SK-N-SH (cell line): ENCODE data around the gene DCDC2B. TPM values are rescaled to one million over a fixed set of nuclear protein-coding genes. Genes with fewer than 3 reads are reported as not detected.

Source experiments
- CTCF ChIA-PET: fragments of 300-600, 350-600 bp; formaldehyde crosslinking; extraction: SDS; loops from one replicate; lab custom pipeline; 2021; lab: Yijun Ruan, JAX
- POLR2A ChIA-PET: fragments of 350-600 bp; sonication (Branson Sonifier 250); formaldehyde crosslinking; extraction: SDS; loops from one replicate; lab custom pipeline; 2020; ENCODE audit warnings: antibody characterized with exemption, inconsistent platforms; lab: Yijun Ruan, JAX
- DNase-seq: peaks from one replicate; pipeline ENCODE4 v3.0.0; 2012
- H2AFZ ChIP-seq: fragments of 200-600 bp; sonication (generic); 2 replicates; pipeline ENCODE4 v1.8.1; 2016; ENCODE audit warnings: antibody characterized with exemption, mild to moderate bottlenecking, low read depth
- H3F3A ChIP-seq: fragments of 200-600 bp; sonication (generic); replicated peaks from 2 replicates; pipeline ENCODE3; 2016; ENCODE audit warnings: antibody characterized with exemption, mild to moderate bottlenecking; ENCODE audit not compliant: insufficient read depth
- H3K27ac ChIP-seq, 2 experiments: fragments of 200-500 bp in 1 of 2; fragments of 200-600 bp in 1 of 2; sonication (Bioruptor generic) in 1 of 2; sonication (generic), shearing (Covaris generic) in 1 of 2; 2 replicates each; pipeline versions ENCODE4 v1.5.1 to v1.6.1; 2014 to 2016; ENCODE audit warnings: low read depth in 2 of 2, inconsistent platforms in 1 of 2, low read length in 1 of 2, mild to moderate bottlenecking in 1 of 2, mixed read lengths in 1 of 2
- H3K27me3 ChIP-seq: fragments of 200-600 bp; sonication (generic), shearing (Covaris generic); 2 replicates; pipeline ENCODE4 v1.6.1; 2016; ENCODE audit warnings: mixed run types; ENCODE audit not compliant: insufficient read depth
- H3K36me3 ChIP-seq, 2 experiments: fragments of 200-500 bp in 1 of 2; fragments of 200-600 bp in 1 of 2; sonication (Bioruptor generic) in 1 of 2; sonication (generic) in 1 of 2; replicated peaks in 1 of 2; 2 replicates each; pipeline versions ENCODE3 to v1.5.1; 2014 to 2016; ENCODE audit warnings: low read length in 1 of 2, mild to moderate bottlenecking in 1 of 2; ENCODE audit not compliant: insufficient read depth in 2 of 2, control insufficient read depth in 1 of 2
- H3K4me1 ChIP-seq, 2 experiments: fragments of 200-500 bp in 1 of 2; fragments of 200-600 bp in 1 of 2; sonication (Bioruptor generic) in 1 of 2; sonication (generic), shearing (Covaris generic) in 1 of 2; 2 replicates each; pipeline versions ENCODE4 v1.5.1 to v1.6.1; 2014 to 2016; ENCODE audit warnings: low read depth in 1 of 2, low read length in 1 of 2, mixed run types in 1 of 2; ENCODE audit not compliant: insufficient read depth in 2 of 2, control insufficient read depth in 1 of 2
- H3K4me2 ChIP-seq: fragments of 200-600 bp; sonication (generic), shearing (Covaris generic); 2 replicates; pipeline ENCODE4 v1.6.1; 2017; ENCODE audit warnings: mixed run types
- H3K4me3 ChIP-seq, 2 experiments: fragments of 200-500 bp in 1 of 2; fragments of 200-600 bp in 1 of 2; sonication (Bioruptor generic) in 1 of 2; sonication (generic), shearing (Covaris generic) in 1 of 2; 2 replicates each; pipeline versions ENCODE4 v1.5.1 to v1.8.1; 2014 to 2016; ENCODE audit warnings: low read depth in 2 of 2, inconsistent platforms in 1 of 2, low read length in 1 of 2, mild to moderate bottlenecking in 1 of 2, mixed read lengths in 1 of 2, moderate library complexity in 1 of 2
- H3K79me2 ChIP-seq: fragments of 200-600 bp; sonication (generic); 2 replicates; pipeline ENCODE4 v1.8.1; 2017; ENCODE audit warnings: mild to moderate bottlenecking; ENCODE audit not compliant: insufficient read depth
- H3K9ac ChIP-seq: fragments of 200-600 bp; sonication (generic); 2 replicates; pipeline ENCODE4 v1.6.1; 2017; ENCODE audit warnings: mixed run types
- H3K9me2 ChIP-seq: fragments of 200-600 bp; sonication (generic); 2 replicates; pipeline ENCODE4 v1.6.1; 2017; ENCODE audit warnings: mixed run types
- H3K9me3 ChIP-seq: fragments of 200-600 bp; sonication (generic); 2 replicates; pipeline ENCODE4 v1.6.1; 2017; ENCODE audit warnings: mixed run types, mild to moderate bottlenecking, moderate library complexity
- H4K20me1 ChIP-seq: fragments of 200-600 bp; sonication (generic); 2 replicates; pipeline ENCODE4 v1.6.1; 2017; ENCODE audit warnings: mild to moderate bottlenecking, mixed run types; ENCODE audit not compliant: insufficient read depth
- MAX ChIP-seq: IDR thresholded peaks from 2 replicates; pipeline ENCODE4 v1.4.0; 2012; ENCODE audit warnings: low read depth
- POLR2AphosphoS5 ChIP-seq: IDR thresholded peaks from 2 replicates; pipeline ENCODE4 v1.6.1; 2012; ENCODE audit warnings: low read depth, low read length
- ZBTB33 ChIP-seq: IDR thresholded peaks from 2 replicates; pipeline ENCODE4 v1.4.0; 2012; ENCODE audit warnings: low read depth, borderline replicate concordance
- WGBS: methylation state at CpG from one replicate; pipeline ENCODE4 v1.1.6; 2017; ENCODE audit warnings: low lambda C conversion rate; 5-methylcytosine and 5-hydroxymethylcytosine counted together
- polyA plus RNA-seq, 3 experiments: library from polyadenylated mRNA; depleted of rRNA; stranded (reverse); fragments of >200 nt; gene quantifications; 2 replicates each; pipeline ENCODE4 v1.2.3, GENCODE V29; 2012

The DCDC2B gene
- polyA plus RNA-seq, 1 of the 3 experiments (the other 2 are of a cell fraction) = not detected

- ChIA-PET POLR2A (interaction anchor here (0.7 kb wide), 1 partner anchor 10 kb away, joined by 3 read pairs; no protein-coding TSS in a partner anchor), CTCF (interaction anchor here (0.6 to 1.4 kb wide), 3 partner anchors 9 to 511 kb away, joined by 3 to 5 read pairs (median 4); no protein-coding TSS in a partner anchor)
- peaks cover 0 to 12% of the 10 kb centered on the region in 2 experiments; a peak in 1 of 4 replicates for H3K4me1 ChIP-seq
- no peaks in the 10 kb centered on the region for H3K9me2 ChIP-seq
- TF ChIP-seq POLR2AphosphoS5 (peak; percentile 22; the same call in 1 of the 2 replicates), ZBTB33 (no peak), MAX (no peak)
- TF ChIP-seq, all 33 proteins: peak for 1
- Histone ChIP-seq H3K27ac (no peak overlapping the region), H3K9me3 (no peaks in the 10 kb centered on the region), H3K36me3 (peaks cover 35 to 36% of the 10 kb centered on the region in 2 experiments), H3F3A (peaks cover 26% of the 10 kb centered on the region), H3K27me3 (no peaks in the 10 kb centered on the region), H2AFZ (no peak overlapping the region), H3K4me3 (no peak overlapping the region), H3K4me2 (no peak overlapping the region), H3K9ac (no peak overlapping the region), H3K79me2 (no peaks in the 10 kb centered on the region), H4K20me1 (no peaks in the 10 kb centered on the region)
- no peak for DNase-seq
- WGBS = 82% methylated on average over 5 of the region's 5 CpGs
Observed at GRCh38 chr1:32231843-32232432, 23.0 kb downstream of the DCDC2B start.

- H3K36me3 ChIP-seq = peaks cover 30 to 31% of the 10 kb centered on the region in 2 experiments
- no peak overlapping the region for H3K4me2 ChIP-seq
- H3K9ac ChIP-seq = no peak overlapping the region
- H3K4me3 ChIP-seq = no peak overlapping the region
- no peaks in the 10 kb centered on the region for H3K9me2 ChIP-seq
- no peaks in the 10 kb centered on the region for H3K27me3 ChIP-seq
- TF ChIP-seq ZBTB33 = no peak
- H2AFZ ChIP-seq = no peak overlapping the region
- ChIA-PET CTCF (interaction anchor here (0.6 kb wide), 1 partner anchor 17 kb away, joined by 3 read pairs; no protein-coding TSS in a partner anchor), POLR2A (interaction anchor here (0.7 kb wide), 1 partner anchor 10 kb away, joined by 3 read pairs; no protein-coding TSS in a partner anchor)
- no peak for DNase-seq
- H3K4me1 ChIP-seq = peaks cover 0 to 12% of the 10 kb centered on the region in 2 experiments; a peak in 1 of 4 replicates
- 96% methylated on average over 8 of the region's 8 CpGs for WGBS
- peaks cover 34% of the 10 kb centered on the region for H3F3A ChIP-seq
- no peaks in the 10 kb centered on the region for H3K79me2 ChIP-seq
- no peaks in the 10 kb centered on the region for H4K20me1 ChIP-seq
- H3K27ac ChIP-seq = no peak overlapping the region
- no peaks in the 10 kb centered on the region for H3K9me3 ChIP-seq
Observed at GRCh38 chr1:32232558-32233304, 23.8 kb downstream of the DCDC2B start.
